Activated T-helper 2 cell treated with anti-CD3 and anti-CD28 coated beads, Interferon-gamma antibody, Interleukin-2, Interleukin-4, amounts not matched to agents 10 μg/mL and 5 μg/mL and 100 μg/mL, durations not matched to agents 14 hours and 24 hours and 36 hours (primary cell): Measurements from ENCODE around the gene SIPA1L3. TPM values are rescaled to one million over a fixed set of nuclear protein-coding genes. Genes with fewer than 3 reads are reported as not detected.

Source experiments
- DNase-seq: peaks from one replicate; pipeline ENCODE4 v3.0.0; 2021; ENCODE audit warnings: low spot score
- H3K27ac Mint-ChIP-seq: one replicate; pipeline ENCODE4 v1.8.0; 2021; ENCODE audit warnings: mixed read lengths
- H3K27me3 Mint-ChIP-seq: one replicate; pipeline ENCODE4 v1.8.0; 2021; ENCODE audit warnings: low read depth, mixed read lengths
- H3K36me3 Mint-ChIP-seq: one replicate; pipeline ENCODE4 v1.8.0; 2021; ENCODE audit warnings: low read depth, mixed read lengths
- H3K4me1 Mint-ChIP-seq: one replicate; pipeline ENCODE4 v1.8.0; 2021; ENCODE audit warnings: low read depth, mixed read lengths
- H3K4me3 Mint-ChIP-seq: one replicate; pipeline ENCODE4 v1.8.0; 2021; ENCODE audit warnings: low read depth, mild to moderate bottlenecking, moderate library complexity, mixed read lengths
- H3K9me3 Mint-ChIP-seq: one replicate; pipeline ENCODE4 v1.8.0; 2021; ENCODE audit warnings: mixed read lengths
- intact Hi-C: fragments of 100-400 bp; cut with micrococcal nuclease; formaldehyde crosslinking; loops from one replicate; pipeline ENCODE4 v1.15.1; 2023
- total RNA-seq: library from RNA; stranded (reverse); gene quantifications from 2 replicates; pipeline ENCODE4 v1.2.3, GENCODE V29; 2022

SIPA1L3 gene
- total RNA-seq, 1 donor from 2014 or later = 15.9 TPM

GRCh38 chr19:38210458-38210987 lies 303.5 kb downstream of the SIPA1L3 start:
- peaks cover 11% of the 10 kb centered on the region for H3K4me1 Mint-ChIP-seq
- H3K4me3 Mint-ChIP-seq = no peak overlapping the region
- no peaks in the 10 kb centered on the region for H3K36me3 Mint-ChIP-seq
- H3K9me3 Mint-ChIP-seq = no peaks in the 10 kb centered on the region
- DNase-seq = no peak
- peaks cover 38% of the 10 kb centered on the region for H3K27me3 Mint-ChIP-seq
- H3K27ac Mint-ChIP-seq = no peak overlapping the region
- intact Hi-C loops = no loop called here

- H3K4me1 Mint-ChIP-seq = peaks cover 11% of the 10 kb centered on the region
- intact Hi-C loops = no loop called here
- H3K4me3 Mint-ChIP-seq = no peak overlapping the region
- no peaks in the 10 kb centered on the region for H3K9me3 Mint-ChIP-seq
- DNase-seq = no peak
- H3K36me3 Mint-ChIP-seq = no peaks in the 10 kb centered on the region
- H3K27me3 Mint-ChIP-seq = peaks cover 38% of the 10 kb centered on the region
- no peak overlapping the region for H3K27ac Mint-ChIP-seq
Measured at GRCh38 chr19:38211151-38211591, 304.2 kb downstream of the SIPA1L3 start.

GRCh38 chr19:38211766-38212165 lies 304.8 kb downstream of the SIPA1L3 start:
- Mint-ChIP-seq H3K27me3 (peaks cover 38% of the 10 kb centered on the region), H3K4me3 (no peak overlapping the region), H3K9me3 (no peaks in the 10 kb centered on the region), H3K36me3 (no peaks in the 10 kb centered on the region), H3K4me1 (peaks cover 11% of the 10 kb centered on the region), H3K27ac (no peak overlapping the region)
- no peak for DNase-seq
- intact Hi-C loops = no loop called here

GRCh38 chr19:38213469-38213868 lies 306.5 kb downstream of the SIPA1L3 start:
- no peak overlapping the region for H3K4me3 Mint-ChIP-seq
- H3K4me1 Mint-ChIP-seq = peaks cover 11% of the 10 kb centered on the region
- no peak for DNase-seq
- H3K36me3 Mint-ChIP-seq = no peaks in the 10 kb centered on the region
- intact Hi-C loops = no loop called here
- no peaks in the 10 kb centered on the region for H3K9me3 Mint-ChIP-seq
- H3K27me3 Mint-ChIP-seq = peaks cover 35% of the 10 kb centered on the region
- H3K27ac Mint-ChIP-seq = no peak overlapping the region

GRCh38 chr19:38213911-38214625 lies 307.1 kb downstream of the SIPA1L3 start:
- Mint-ChIP-seq H3K9me3 (no peaks in the 10 kb centered on the region), H3K4me1 (peaks cover 11% of the 10 kb centered on the region), H3K27ac (peak overlapping the region; percentile 62), H3K27me3 (peaks cover 30% of the 10 kb centered on the region), H3K4me3 (no peak overlapping the region), H3K36me3 (no peaks in the 10 kb centered on the region)
- intact Hi-C loops = no loop called here
- peak; percentile 69 for DNase-seq

- H3K27ac Mint-ChIP-seq = no peak overlapping the region
- H3K4me1 Mint-ChIP-seq = peaks cover 9% of the 10 kb centered on the region
- H3K27me3 Mint-ChIP-seq = peaks cover 18% of the 10 kb centered on the region
- no peak for DNase-seq
- H3K4me3 Mint-ChIP-seq = no peak overlapping the region
- H3K9me3 Mint-ChIP-seq = no peaks in the 10 kb centered on the region
- intact Hi-C loops = no loop called here
- no peaks in the 10 kb centered on the region for H3K36me3 Mint-ChIP-seq
Measured at GRCh38 chr19:38216785-38217641, 310.0 kb downstream of the SIPA1L3 start.

- no peak for DNase-seq
- no peak overlapping the region for H3K27ac Mint-ChIP-seq
- no peaks in the 10 kb centered on the region for H3K9me3 Mint-ChIP-seq
- no peak overlapping the region for H3K4me3 Mint-ChIP-seq
- H3K36me3 Mint-ChIP-seq = no peaks in the 10 kb centered on the region
- intact Hi-C loops = no loop called here
- H3K27me3 Mint-ChIP-seq = peaks cover 20% of the 10 kb centered on the region
- peaks cover 10% of the 10 kb centered on the region for H3K4me1 Mint-ChIP-seq
Measured at GRCh38 chr19:38218204-38218603, 311.2 kb downstream of the SIPA1L3 start.

GRCh38 chr19:38219221-38219620 lies 312.2 kb downstream of the SIPA1L3 start:
- Mint-ChIP-seq H3K27ac (no peak overlapping the region), H3K4me3 (no peak overlapping the region), H3K4me1 (peaks cover 8% of the 10 kb centered on the region), H3K9me3 (no peaks in the 10 kb centered on the region), H3K27me3 (peaks cover 20% of the 10 kb centered on the region), H3K36me3 (no peaks in the 10 kb centered on the region)
- DNase-seq = no peak
- intact Hi-C loops = no loop called here

GRCh38 chr19:38221421-38221820 lies 314.4 kb downstream of the SIPA1L3 start:
- H3K9me3 Mint-ChIP-seq = no peaks in the 10 kb centered on the region
- no peak for DNase-seq
- H3K4me3 Mint-ChIP-seq = no peak overlapping the region
- H3K27me3 Mint-ChIP-seq = peaks cover 26% of the 10 kb centered on the region
- H3K27ac Mint-ChIP-seq = no peak overlapping the region
- intact Hi-C loops = loop anchor here (5.0 kb wide), 1 partner anchor 319 kb away; no protein-coding TSS in a partner anchor
- peaks cover 8% of the 10 kb centered on the region for H3K4me1 Mint-ChIP-seq
- H3K36me3 Mint-ChIP-seq = no peaks in the 10 kb centered on the region

GRCh38 chr19:38221919-38222830 lies 315.2 kb downstream of the SIPA1L3 start:
- H3K27me3 Mint-ChIP-seq = peaks cover 31% of the 10 kb centered on the region
- intact Hi-C loops = loop anchor here (5.0 kb wide), 1 partner anchor 320 kb away; no protein-coding TSS in a partner anchor
- no peaks in the 10 kb centered on the region for H3K36me3 Mint-ChIP-seq
- no peak for DNase-seq
- no peak overlapping the region for H3K27ac Mint-ChIP-seq
- no peak overlapping the region for H3K4me3 Mint-ChIP-seq
- peaks cover 10% of the 10 kb centered on the region for H3K4me1 Mint-ChIP-seq
- no peaks in the 10 kb centered on the region for H3K9me3 Mint-ChIP-seq

- H3K36me3 Mint-ChIP-seq = no peaks in the 10 kb centered on the region
- intact Hi-C loops = loop anchor here (5.0 kb wide), 1 partner anchor 321 kb away; no protein-coding TSS in a partner anchor
- peaks cover 14% of the 10 kb centered on the region for H3K4me1 Mint-ChIP-seq
- H3K27me3 Mint-ChIP-seq = peaks cover 40% of the 10 kb centered on the region
- H3K27ac Mint-ChIP-seq = no peak overlapping the region
- peak overlapping the region; percentile 6 for H3K4me3 Mint-ChIP-seq
- no peaks in the 10 kb centered on the region for H3K9me3 Mint-ChIP-seq
- no peak for DNase-seq
Measured at GRCh38 chr19:38223119-38223523, 316.1 kb downstream of the SIPA1L3 start.

- no peak for DNase-seq
- peaks cover 42% of the 10 kb centered on the region for H3K27me3 Mint-ChIP-seq
- intact Hi-C loops = loop anchor here (5.0 kb wide), 1 partner anchor 321 kb away; no protein-coding TSS in a partner anchor
- no peaks in the 10 kb centered on the region for H3K36me3 Mint-ChIP-seq
- H3K4me3 Mint-ChIP-seq = peak overlapping the region; percentile 6
- H3K9me3 Mint-ChIP-seq = no peaks in the 10 kb centered on the region
- H3K27ac Mint-ChIP-seq = no peak overlapping the region
- H3K4me1 Mint-ChIP-seq = peaks cover 14% of the 10 kb centered on the region
Measured at GRCh38 chr19:38223617-38224013, 316.6 kb downstream of the SIPA1L3 start.
